HCT116 (cell line): Measurements from ENCODE around the gene ST3GAL5. TPM values are rescaled to one million over a fixed set of nuclear protein-coding genes. Genes with fewer than 3 reads are reported as not detected.

Experiments
- ATAC-seq: fragments of 200-7000 bp; cut with Tn5 transposase; 2 replicates; pipeline ENCODE4 v1.9.1; 2020; ENCODE audit warnings: mild to moderate bottlenecking, moderate library complexity
- BruUV-seq: library from RNA; stranded (reverse); fragments of 400-500 nt; replicated peaks from 2 replicates; lab custom pipeline; 2021; lab: Mats Ljungman, UMichigan
- CTCF ChIA-PET: fragments of 300-600 bp; sonication (Branson Sonifier 250); formaldehyde crosslinking; loops from one replicate; lab custom pipeline; 2021; ENCODE audit warnings: antibody characterized with exemption; lab: Charles Lee
- POLR2A ChIA-PET: fragments of 300-600, 350-600 bp; sonication (Branson Sonifier 250); formaldehyde crosslinking; loops from one replicate; lab custom pipeline; 2021; ENCODE audit warnings: antibody characterized with exemption; lab: Charles Lee
- RAD21 ChIA-PET, 2 experiments: fragments of 300-600 bp; sonication (Branson Sonifier 250); formaldehyde crosslinking; loops; one replicate each; lab custom pipeline; 2023; ENCODE audit warnings: low total read pairs in 2 of 2; ENCODE audit not compliant: uncharacterized antibody in 2 of 2, unreplicated experiment in 2 of 2, low non-redundant PET in 1 of 2; lab: Charles Lee
- DNase-seq: peaks from one replicate; pipeline ENCODE4 v3.0.0-alpha.2; 2010; ENCODE audit warnings: low read depth, low spot score
- H2AFZ ChIP-seq: fragments of 200-600 bp; shearing (Covaris generic), sonication (generic); 2 replicates; pipeline ENCODE4 v1.6.1; 2017; ENCODE audit warnings: low read depth, mixed run types, mixed read lengths, antibody characterized with exemption, low read length; ENCODE audit not compliant: poor library complexity, severe bottlenecking
- H3K27ac ChIP-seq: 2 replicates; pipeline ENCODE4 v1.5.1; 2012; ENCODE audit warnings: low read depth, low read length
- H3K27me3 ChIP-seq: fragments of 200-600 bp; sonication (generic); 2 replicates; pipeline ENCODE4 v1.6.1; 2016; ENCODE audit warnings: mixed run types, low read length, mixed read lengths; ENCODE audit not compliant: insufficient read depth
- H3K36me3 ChIP-seq, 2 experiments: fragments of 200-500 bp in 1 of 2; fragments of 200-600 bp in 1 of 2; sonication (Bioruptor generic) in 1 of 2; sonication (generic) in 1 of 2; 2 replicates each; pipeline versions ENCODE4 v1.5.1 to v1.6.1; 2014 to 2016; ENCODE audit warnings: low read length in 2 of 2, inconsistent platforms in 1 of 2, mixed read lengths in 1 of 2, mixed run types in 1 of 2; ENCODE audit not compliant: insufficient read depth in 2 of 2, control insufficient read depth in 1 of 2
- H3K4me1 ChIP-seq, 2 experiments: fragments of 200-600 bp in 1 of 2; sonication (generic) in 1 of 2; 2 replicates each; pipeline versions ENCODE4 v1.5.1 to v1.6.1; 2012 to 2017; ENCODE audit warnings: low read length in 2 of 2, inconsistent platforms in 1 of 2, mild to moderate bottlenecking in 1 of 2, mixed read lengths in 1 of 2, mixed run types in 1 of 2, moderate library complexity in 1 of 2; ENCODE audit not compliant: insufficient read depth in 2 of 2, control insufficient read depth in 1 of 2
- H3K4me2 ChIP-seq: fragments of 200-600 bp; sonication (generic); 2 replicates; pipeline ENCODE4 v1.6.1; 2017; ENCODE audit warnings: mixed run types, low read length, mixed read lengths
- H3K4me3 ChIP-seq, 2 experiments: fragments of 200-600 bp in 1 of 2; sonication (generic) in 1 of 2; replicated peaks in 1 of 2; 2 replicates each; pipeline ENCODE4 v1.5.1; 2011 to 2016; ENCODE audit warnings: low read length in 2 of 2, control low read depth in 1 of 2, low read depth in 1 of 2, mild to moderate bottlenecking in 1 of 2, mixed read lengths in 1 of 2, mixed run types in 1 of 2
- H3K79me2 ChIP-seq: fragments of 200-600 bp; sonication (generic); 2 replicates; pipeline ENCODE4 v1.6.1; 2017; ENCODE audit warnings: mild to moderate bottlenecking, mixed run types, low read length, moderate library complexity, mixed read lengths; ENCODE audit not compliant: insufficient read depth
- H3K9ac ChIP-seq: fragments of 200-600 bp; sonication (generic); 2 replicates; pipeline ENCODE4 v1.6.1; 2016; ENCODE audit warnings: low read length, mixed read lengths
- H3K9me2 ChIP-seq: fragments of 200-600 bp; sonication (generic), shearing (Covaris generic); 2 replicates; pipeline ENCODE4 v1.6.1; 2017; ENCODE audit warnings: mixed run types, mild to moderate bottlenecking, moderate library complexity; ENCODE audit not compliant: insufficient read depth
- H3K9me3 ChIP-seq, 2 experiments: fragments of 200-500 bp in 1 of 2; fragments of 200-600 bp in 1 of 2; sonication (Bioruptor generic) in 1 of 2; sonication (generic) in 1 of 2; 2 replicates each; pipeline ENCODE4 v1.6.1; 2014 to 2017; ENCODE audit warnings: low read length in 2 of 2, mixed read lengths in 2 of 2, inconsistent platforms in 1 of 2, low read depth in 1 of 2, mild to moderate bottlenecking in 1 of 2, mixed run types in 1 of 2, moderate library complexity in 1 of 2; ENCODE audit not compliant: control insufficient read depth in 1 of 2, insufficient read depth in 1 of 2
- H4K20me1 ChIP-seq: fragments of 200-600 bp; sonication (generic), shearing (Covaris generic); 2 replicates; pipeline ENCODE4 v1.6.1; 2017; ENCODE audit warnings: mixed run types, mild to moderate bottlenecking, moderate library complexity; ENCODE audit not compliant: insufficient read depth
- CBX3 ChIP-seq: IDR thresholded peaks from 2 replicates; pipeline ENCODE4 v1.6.1; 2012; ENCODE audit warnings: low read depth
- EGR1 ChIP-seq: IDR thresholded peaks from 2 replicates; pipeline ENCODE4 v1.6.1; 2012; ENCODE audit warnings: low read depth
- ELF1 ChIP-seq: IDR thresholded peaks from 2 replicates; pipeline ENCODE4 v1.6.1; 2012; ENCODE audit warnings: low read depth, borderline replicate concordance
- FOSL1 ChIP-seq: IDR thresholded peaks from 2 replicates; pipeline ENCODE4 v1.6.1; 2012; ENCODE audit warnings: low read depth
- POLR2A ChIP-seq: IDR thresholded peaks from 2 replicates; pipeline ENCODE4 v1.7.0; 2011; ENCODE audit warnings: borderline replicate concordance; ENCODE audit not compliant: insufficient read depth, insufficient read length; ENCODE audit errors: extremely low read depth
- POLR2AphosphoS5 ChIP-seq: IDR thresholded peaks from 2 replicates; pipeline ENCODE4 v1.6.1; 2011; ENCODE audit warnings: mild to moderate bottlenecking, low read depth, low read length, moderate library complexity
- RAD21 ChIP-seq: IDR thresholded peaks from 2 replicates; pipeline ENCODE4 v1.6.1; 2012; ENCODE audit warnings: low read depth, mild to moderate bottlenecking
- REST ChIP-seq: IDR thresholded peaks from 2 replicates; pipeline ENCODE4 v1.6.1; 2012; ENCODE audit warnings: low read depth
- SP1 ChIP-seq: IDR thresholded peaks from 2 replicates; pipeline ENCODE4 v1.6.1; 2012; ENCODE audit warnings: low read depth
- SRF ChIP-seq: IDR thresholded peaks from 2 replicates; pipeline ENCODE4 v1.6.1; 2012; ENCODE audit warnings: low read depth
- ZFX ChIP-seq: fragments of 450-650 bp; IDR thresholded peaks from 2 replicates; pipeline ENCODE4 v1.6.1; 2017
- ZNF274 ChIP-seq: fragments of 200-500 bp; sonication (Bioruptor generic); IDR thresholded peaks from 2 replicates; pipeline ENCODE4 v1.6.1; 2014; ENCODE audit warnings: mild to moderate bottlenecking, low read depth, low read length, inconsistent platforms
- intact Hi-C: fragments of 100-400 bp; cut with micrococcal nuclease; formaldehyde crosslinking; loops from 2 replicates; pipeline ENCODE4 v1.10.0; 2022
- total RNA-seq: library from RNA; stranded (reverse); gene quantifications from one replicate; pipeline ENCODE4 v1.2.1, GENCODE V29; 2021; ENCODE audit not compliant: unreplicated experiment
- TF ChIP-seq, protein P1 (sequence below): IDR thresholded peaks from 2 replicates; pipeline ENCODE4 v1.6.1; 2011; ENCODE audit warnings: mild to moderate bottlenecking, low read length, moderate library complexity; ENCODE audit not compliant: insufficient replicate concordance; ENCODE audit errors: extremely low read depth
- TF ChIP-seq, protein P2 (sequence below): IDR thresholded peaks from 2 replicates; pipeline ENCODE4 v1.6.1; 2012

Gene ST3GAL5
- total RNA-seq, 1 experiment from 2014 or later, result 14.8 TPM

- H3K9me3 ChIP-seq, result no peaks in the 10 kb centered on the region
- no peak overlapping the region for H3K27ac ChIP-seq
- intact Hi-C loops, result no loop called here
- no peaks in the 10 kb centered on the region for H4K20me1 ChIP-seq
- H3K36me3 ChIP-seq, result no peaks in the 10 kb centered on the region
- no peak for TF ChIP-seq SRF
- no peak for TF ChIP-seq POLR2AphosphoS5
- TF ChIP-seq, protein P1, sequence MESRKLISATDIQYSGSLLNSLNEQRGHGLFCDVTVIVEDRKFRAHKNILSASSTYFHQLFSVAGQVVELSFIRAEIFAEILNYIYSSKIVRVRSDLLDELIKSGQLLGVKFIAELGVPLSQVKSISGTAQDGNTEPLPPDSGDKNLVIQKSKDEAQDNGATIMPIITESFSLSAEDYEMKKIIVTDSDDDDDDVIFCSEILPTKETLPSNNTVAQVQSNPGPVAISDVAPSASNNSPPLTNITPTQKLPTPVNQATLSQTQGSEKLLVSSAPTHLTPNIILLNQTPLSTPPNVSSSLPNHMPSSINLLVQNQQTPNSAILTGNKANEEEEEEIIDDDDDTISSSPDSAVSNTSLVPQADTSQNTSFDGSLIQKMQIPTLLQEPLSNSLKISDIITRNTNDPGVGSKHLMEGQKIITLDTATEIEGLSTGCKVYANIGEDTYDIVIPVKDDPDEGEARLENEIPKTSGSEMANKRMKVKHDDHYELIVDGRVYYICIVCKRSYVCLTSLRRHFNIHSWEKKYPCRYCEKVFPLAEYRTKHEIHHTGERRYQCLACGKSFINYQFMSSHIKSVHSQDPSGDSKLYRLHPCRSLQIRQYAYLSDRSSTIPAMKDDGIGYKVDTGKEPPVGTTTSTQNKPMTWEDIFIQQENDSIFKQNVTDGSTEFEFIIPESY, result no peak
- no peak for TF ChIP-seq FOSL1
- TF ChIP-seq SP1, result no peak
- TF ChIP-seq POLR2A, result no peak
- no peak for TF ChIP-seq ZNF274
- no peak for TF ChIP-seq EGR1
- TF ChIP-seq RAD21, result no peak
- no peak for TF ChIP-seq REST
- TF ChIP-seq ZFX, result no peak
- no peak for TF ChIP-seq ELF1
- no peak for TF ChIP-seq CBX3
- TF ChIP-seq, protein P2, sequence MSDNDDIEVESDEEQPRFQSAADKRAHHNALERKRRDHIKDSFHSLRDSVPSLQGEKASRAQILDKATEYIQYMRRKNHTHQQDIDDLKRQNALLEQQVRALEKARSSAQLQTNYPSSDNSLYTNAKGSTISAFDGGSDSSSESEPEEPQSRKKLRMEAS, result no peak
- DNase-seq (no peak), ATAC-seq (no peak)
- no peak overlapping the region for H3K4me2 ChIP-seq
- RAD21 ChIA-PET, result no interaction called here
- BruUV-seq, result no TSS peak
- POLR2A ChIA-PET, result no interaction called here
- no peak overlapping the region for H2AFZ ChIP-seq
- no peak overlapping the region for H3K9ac ChIP-seq
- CTCF ChIA-PET, result no interaction called here
- no peaks in the 10 kb centered on the region for H3K27me3 ChIP-seq
- no peaks in the 10 kb centered on the region for H3K79me2 ChIP-seq
- no peaks in the 10 kb centered on the region for H3K9me2 ChIP-seq
- H3K4me1 ChIP-seq, result peaks cover 7 to 21% of the 10 kb centered on the region in 2 experiments; a peak in 3 of 4 replicates
- no peak overlapping the region for H3K4me3 ChIP-seq
These were observed 23.3 kb upstream of the ST3GAL5 start for GRCh38 chr2:85911814-85912692.
